Gastroesophageal sphincter (tissue), 4 donors: ENCODE measurements around the gene SMPX. TPM values are rescaled to one million over a fixed set of nuclear protein-coding genes. Genes with fewer than 3 reads are reported as not detected.

Experiments
- ATAC-seq: fragments of 150-250 bp; one replicate; pipeline ENCODE4 v1.9.1; 2016; ENCODE audit warnings: mild to moderate bottlenecking, moderate library complexity
- H3K27ac ChIP-seq, 4 donors: fragments of 200-600 bp; sonication (generic) in 3 of 4; 1 replicate in 3 of 4; 2 replicates in 1 of 4; pipeline ENCODE4 v1.5.1; 2016 to 2019
- H3K27me3 ChIP-seq: fragments of 200-600 bp; sonication (generic); one replicate; pipeline ENCODE4 v1.5.1; 2019
- H3K36me3 ChIP-seq, 2 donors: fragments of 200-600 bp; sonication (generic); one replicate each; pipeline ENCODE4 v1.5.1; 2019; ENCODE audit warnings: control low read depth in 1 of 2
- H3K4me1 ChIP-seq, 3 donors: fragments of 200-600 bp; sonication (generic); 1 replicate in 2 of 3; 2 replicates in 1 of 3; pipeline ENCODE4 v1.5.1; 2016 to 2019; ENCODE audit warnings: control low read depth in 2 of 3
- H3K4me3 ChIP-seq, 2 donors: fragments of 200-600 bp; sonication (generic); one replicate each; pipeline ENCODE4 v1.5.1; 2019; ENCODE audit warnings: mild to moderate bottlenecking in 1 of 2, moderate library complexity in 1 of 2
- H3K9me3 ChIP-seq, 3 donors: fragments of 200-600 bp; sonication (generic); one replicate each; pipeline ENCODE4 v1.5.1; 2017 to 2019; ENCODE audit warnings: control low read depth in 2 of 3
- CTCF ChIP-seq, 4 experiments: fragments of 200-600 bp in 2 of 4; fragments of 450-650 bp in 2 of 4; sonication (generic) in 1 of 4; IDR thresholded peaks; one replicate each; pipeline ENCODE4 v1.5.1; 2017 to 2019; ENCODE audit warnings: antibody characterized with exemption in 4 of 4, mild to moderate bottlenecking in 2 of 4, moderate library complexity in 2 of 4
- EP300 ChIP-seq: sonication (generic); formaldehyde crosslinking; IDR thresholded peaks from one replicate; pipeline ENCODE4 v1.6.1; 2017; ENCODE audit warnings: antibody characterized with exemption, mild to moderate bottlenecking
- POLR2A ChIP-seq, 2 donors: fragments of 450-650 bp; IDR thresholded peaks; one replicate each; pipeline ENCODE4 v1.6.1; 2017; ENCODE audit warnings: antibody characterized with exemption in 2 of 2, mild to moderate bottlenecking in 2 of 2, moderate library complexity in 1 of 2
- POLR2AphosphoS5 ChIP-seq: sonication (generic); formaldehyde crosslinking; IDR thresholded peaks from one replicate; pipeline ENCODE4 v1.6.1; 2017; ENCODE audit warnings: antibody characterized with exemption
- WGBS, 2 donors: methylation state at CpG; one replicate each; pipeline ENCODE4 v1.1.5; 2018; ENCODE audit warnings: low coverage in 1 of 2; 5-methylcytosine and 5-hydroxymethylcytosine counted together
- total RNA-seq, 4 donors: library from RNA; depleted of rRNA; stranded (reverse); fragments of >200 nt; gene quantifications; one replicate each; pipeline ENCODE4 v1.1.0, GENCODE V29; 2016

The SMPX gene
- total RNA-seq, 4 donors from 2014 or later = 14.8 to 32.5 (median 29.0) TPM

- TF ChIP-seq POLR2A (IDR thresholded peaks at IDR 0.05) (no peak), EP300 (no peak), CTCF (IDR thresholded peaks at IDR 0.05) (no peak), POLR2AphosphoS5 (no peak)
- 42 to 50% methylated on average over 1 of the region's 1 CpG for WGBS, 2 donors
- H3K27ac ChIP-seq = peak overlapping the region in 3 of 4 donors; percentile 53 to 70 (median 53)
- H3K9me3 ChIP-seq = no peaks in the 10 kb centered on the region
- no peaks in the 10 kb centered on the region for H3K27me3 ChIP-seq
- no peaks in the 10 kb centered on the region for H3K4me1 ChIP-seq
- H3K36me3 ChIP-seq = no peaks in the 10 kb centered on the region
- no peak overlapping the region for H3K4me3 ChIP-seq
- no peak for ATAC-seq
Observed at GRCh38 chrX:21758488-21758887, 572 bp upstream of the SMPX start.

- H3K27ac ChIP-seq = peak overlapping the region in 3 of 4 donors; percentile 17 to 70 (median 53)
- TF ChIP-seq POLR2AphosphoS5 = no peak
- no peak for TF ChIP-seq POLR2A (IDR thresholded peaks at IDR 0.05)
- TF ChIP-seq EP300 = no peak
- no peak for TF ChIP-seq CTCF (IDR thresholded peaks at IDR 0.05)
- peak overlapping the region; percentile 44 for H3K4me3 ChIP-seq
- H3K27me3 ChIP-seq = no peaks in the 10 kb centered on the region
- H3K36me3 ChIP-seq = no peaks in the 10 kb centered on the region
- H3K4me1 ChIP-seq = no peaks in the 10 kb centered on the region
- H3K9me3 ChIP-seq = no peaks in the 10 kb centered on the region
- ATAC-seq = no peak
- 37% methylated on average over 2 of the region's 6 CpGs; no CpG with 5 or more reads in 1 of the 2 donors for WGBS, 2 donors
Observed at GRCh38 chrX:21756785-21757529, 959 bp downstream of the SMPX start.

GRCh38 chrX:21749924-21750323 lies 8.0 kb downstream of the SMPX start:
- TF ChIP-seq EP300 = no peak
- no peak for TF ChIP-seq POLR2A (IDR thresholded peaks at IDR 0.05)
- TF ChIP-seq CTCF (IDR thresholded peaks at IDR 0.05) = no peak
- TF ChIP-seq POLR2AphosphoS5 = no peak
- ATAC-seq = no peak
- Histone ChIP-seq H3K9me3 (no peaks in the 10 kb centered on the region), H3K27me3 (no peaks in the 10 kb centered on the region), H3K4me1 (peaks cover 0 to 8% (median 0%) of the 10 kb centered on the region in 3 donors), H3K27ac (no peak overlapping the region), H3K4me3 (no peak overlapping the region), H3K36me3 (no peaks in the 10 kb centered on the region)
- WGBS, 2 donors = no CpG with 5 or more reads among the region's 1 CpG

- no peak overlapping the region for H3K27ac ChIP-seq
- 21 to 44% methylated on average over 3 to 5 of the region's 5 CpGs for WGBS, 2 donors
- TF ChIP-seq CTCF (IDR thresholded peaks at IDR 0.05) (no peak), POLR2AphosphoS5 (no peak), POLR2A (IDR thresholded peaks at IDR 0.05) (no peak), EP300 (no peak)
Observed at GRCh38 chrX:21748235-21748634, 9.7 kb downstream of the SMPX start.

GRCh38 chrX:21747558-21747957 lies 10.4 kb downstream of the SMPX start:
- Histone ChIP-seq H3K9me3 (no peaks in the 10 kb centered on the region), H3K4me3 (no peak overlapping the region), H3K27ac (no peak overlapping the region), H3K36me3 (no peaks in the 10 kb centered on the region), H3K27me3 (no peaks in the 10 kb centered on the region), H3K4me1 (peaks cover 0 to 8% (median 0%) of the 10 kb centered on the region in 3 donors)
- TF ChIP-seq POLR2AphosphoS5 = no peak
- no peak for TF ChIP-seq POLR2A (IDR thresholded peaks at IDR 0.05)
- TF ChIP-seq EP300 = no peak
- TF ChIP-seq CTCF (IDR thresholded peaks at IDR 0.05) = no peak
- ATAC-seq = no peak
- WGBS, 2 donors = 29% methylated on average over 1 of the region's 4 CpGs; no CpG with 5 or more reads in 1 of the 2 donors

More at GRCh38 chrX:21748235-21748634, 9.7 kb downstream of the SMPX start:
- Histone ChIP-seq H3K4me3 (no peak overlapping the region), H3K9me3 (no peaks in the 10 kb centered on the region), H3K4me1 (peaks cover 0 to 8% (median 0%) of the 10 kb centered on the region in 3 donors), H3K27me3 (no peaks in the 10 kb centered on the region), H3K36me3 (no peaks in the 10 kb centered on the region)
- no peak for ATAC-seq
